HFF-Myc (cell line): ENCODE data around the gene FAM9B.

Source experiments
- DNase-seq: peaks from one replicate; pipeline ENCODE4 v3.0.0-alpha.2; 2011; ENCODE audit warnings: low read depth; ENCODE audit errors: extremely low read depth
- H3K4me3 ChIP-seq: replicated peaks from 2 replicates; pipeline ENCODE4 v1.5.1; 2011; ENCODE audit warnings: low read depth, mild to moderate bottlenecking, control low read depth, low read length
- TF ChIP-seq, protein P1 (sequence below): IDR thresholded peaks from 2 replicates; pipeline ENCODE4 v1.5.1; 2012; ENCODE audit warnings: mild to moderate bottlenecking, low read depth, low read length, control low read depth; ENCODE audit errors: missing control alignments

Gene FAM9B

GRCh38 chrX:8987672-8988250 lies 46.2 kb downstream of the FAM9B start:
- no peak for DNase-seq
- TF ChIP-seq, protein P1, sequence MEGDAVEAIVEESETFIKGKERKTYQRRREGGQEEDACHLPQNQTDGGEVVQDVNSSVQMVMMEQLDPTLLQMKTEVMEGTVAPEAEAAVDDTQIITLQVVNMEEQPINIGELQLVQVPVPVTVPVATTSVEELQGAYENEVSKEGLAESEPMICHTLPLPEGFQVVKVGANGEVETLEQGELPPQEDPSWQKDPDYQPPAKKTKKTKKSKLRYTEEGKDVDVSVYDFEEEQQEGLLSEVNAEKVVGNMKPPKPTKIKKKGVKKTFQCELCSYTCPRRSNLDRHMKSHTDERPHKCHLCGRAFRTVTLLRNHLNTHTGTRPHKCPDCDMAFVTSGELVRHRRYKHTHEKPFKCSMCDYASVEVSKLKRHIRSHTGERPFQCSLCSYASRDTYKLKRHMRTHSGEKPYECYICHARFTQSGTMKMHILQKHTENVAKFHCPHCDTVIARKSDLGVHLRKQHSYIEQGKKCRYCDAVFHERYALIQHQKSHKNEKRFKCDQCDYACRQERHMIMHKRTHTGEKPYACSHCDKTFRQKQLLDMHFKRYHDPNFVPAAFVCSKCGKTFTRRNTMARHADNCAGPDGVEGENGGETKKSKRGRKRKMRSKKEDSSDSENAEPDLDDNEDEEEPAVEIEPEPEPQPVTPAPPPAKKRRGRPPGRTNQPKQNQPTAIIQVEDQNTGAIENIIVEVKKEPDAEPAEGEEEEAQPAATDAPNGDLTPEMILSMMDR, result no peak
- no peak overlapping the region for H3K4me3 ChIP-seq

DNA sequence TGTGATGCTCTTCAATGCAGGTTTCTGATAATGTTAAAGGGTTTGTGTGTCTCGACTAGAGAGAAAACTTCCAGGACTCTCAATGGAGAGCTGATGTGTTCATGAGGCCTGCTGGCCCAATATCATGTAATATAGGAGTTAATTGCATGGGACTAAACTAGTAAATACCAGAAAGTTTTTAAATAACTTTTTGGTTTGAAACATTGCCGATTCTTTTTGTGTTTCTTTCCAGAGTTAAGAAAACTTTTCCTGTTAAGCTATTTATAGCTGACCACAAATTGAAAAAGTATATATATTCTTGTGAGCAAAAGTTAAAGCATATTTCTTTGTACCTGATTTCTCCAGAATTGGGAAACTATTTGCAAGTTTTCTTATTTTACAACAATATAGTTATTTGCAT lies 49.7 kb downstream of the FAM9B start:
- DNase-seq, result no peak
- H3K4me3 ChIP-seq, result no peak overlapping the region
- TF ChIP-seq, protein P1, result no peak

DNA sequence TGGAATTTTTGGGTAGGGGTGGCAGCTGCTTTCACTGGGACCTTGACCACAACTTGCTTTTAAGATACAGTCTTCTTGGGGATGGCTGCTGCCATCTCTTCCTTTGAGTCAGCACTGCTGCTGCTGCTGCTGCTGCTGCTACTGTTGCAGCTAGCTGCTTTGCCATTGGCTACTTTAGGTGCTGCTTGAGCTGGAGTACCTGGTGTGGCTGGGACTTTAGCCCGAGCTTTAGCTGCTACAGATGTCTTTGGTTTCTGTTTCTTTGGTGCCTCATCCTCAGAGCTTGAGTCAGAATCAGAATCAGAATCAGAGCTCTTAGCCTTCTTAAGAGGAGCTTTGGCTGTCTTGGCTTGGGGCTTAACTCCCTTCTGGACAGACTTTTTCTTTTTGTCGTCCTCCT lies 52.2 kb downstream of the FAM9B start:
- no peak for DNase-seq
- TF ChIP-seq, protein P1, result no peak
- no peak overlapping the region for H3K4me3 ChIP-seq

DNA sequence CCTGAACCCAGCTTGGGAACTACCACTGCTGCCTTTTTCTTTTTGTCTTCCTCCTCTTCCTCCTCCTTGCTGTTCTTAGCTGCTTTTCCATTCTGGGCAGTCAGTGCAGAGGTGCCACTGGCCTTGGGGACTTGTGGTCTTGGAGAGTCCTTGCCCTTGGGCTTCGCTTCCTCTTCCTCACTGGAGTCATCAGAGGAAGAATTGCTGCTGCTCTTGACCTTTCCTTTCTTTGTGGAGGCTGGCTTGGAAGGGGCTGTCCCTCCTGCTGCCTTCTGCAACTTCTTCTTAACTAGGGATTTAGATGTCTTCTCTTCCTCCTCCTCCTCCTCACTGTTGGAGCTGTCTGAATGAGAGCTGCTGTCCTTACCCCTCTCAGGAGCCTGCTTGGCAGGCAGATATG lies 53.2 kb downstream of the FAM9B start:
- TF ChIP-seq, protein P1, result no peak
- DNase-seq, result no peak
- H3K4me3 ChIP-seq, result no peak overlapping the region
